H9 (cell line): Measurements from ENCODE around the gene RASGRF2. TPM values are rescaled to one million over a fixed set of nuclear protein-coding genes. Genes with fewer than 3 reads are reported as not detected.

Source experiments
- DNase-seq: peaks from one replicate; pipeline ENCODE4 v3.0.0-alpha.2; 2017
- H2AFZ ChIP-seq: one replicate; pipeline ENCODE4 v1.6.1; 2013; ENCODE audit warnings: mild to moderate bottlenecking, low read length, control low read depth, moderate library complexity
- H2AK5ac ChIP-seq: 2 replicates; pipeline ENCODE4 v1.6.1; 2013; ENCODE audit warnings: low read length, control low read depth, mixed read lengths; ENCODE audit not compliant: insufficient read length
- H2BK120ac ChIP-seq: one replicate; pipeline ENCODE4 v1.6.1; 2013; ENCODE audit warnings: low read depth, mild to moderate bottlenecking, low read length, control low read depth, inconsistent platforms; ENCODE audit not compliant: poor library complexity, severe bottlenecking
- H2BK12ac ChIP-seq: 2 replicates; pipeline ENCODE4 v1.6.1; 2013; ENCODE audit warnings: low read length, control low read depth, mixed read lengths, low read depth; ENCODE audit not compliant: insufficient read length
- H2BK15ac ChIP-seq: 2 replicates; pipeline ENCODE4 v1.6.1; 2013; ENCODE audit warnings: low read depth, low read length, control low read depth
- H2BK20ac ChIP-seq: one replicate; pipeline ENCODE4 v1.6.1; 2013; ENCODE audit warnings: low read depth, mild to moderate bottlenecking, low read length, control low read depth, inconsistent platforms; ENCODE audit not compliant: poor library complexity, severe bottlenecking
- H2BK5ac ChIP-seq: 2 replicates; pipeline ENCODE4 v1.6.1; 2013; ENCODE audit warnings: low read length, control low read depth, mixed read lengths; ENCODE audit not compliant: insufficient read length
- H3K14ac ChIP-seq: 2 replicates; pipeline ENCODE4 v1.6.1; 2013; ENCODE audit warnings: low read length, control low read depth; ENCODE audit not compliant: insufficient read depth
- H3K18ac ChIP-seq: 2 replicates; pipeline ENCODE4 v1.6.1; 2013; ENCODE audit warnings: low read depth, mild to moderate bottlenecking, mixed read lengths, low read length, control low read depth; ENCODE audit not compliant: insufficient read length
- H3K23ac ChIP-seq: 2 replicates; pipeline ENCODE4 v1.6.1; 2013; ENCODE audit warnings: low read length, control low read depth, mixed read lengths, low read depth; ENCODE audit not compliant: insufficient read length
- H3K23me2 ChIP-seq: 2 replicates; pipeline ENCODE4 v1.6.1; 2013; ENCODE audit warnings: low read depth, mild to moderate bottlenecking, mixed read lengths, low read length, control low read depth; ENCODE audit not compliant: insufficient read length, poor library complexity, severe bottlenecking
- H3K27ac ChIP-seq: 2 replicates; pipeline ENCODE4 v1.5.1; 2013; ENCODE audit warnings: low read length, control low read depth, mixed read lengths, low read depth; ENCODE audit not compliant: insufficient read length
- H3K27me3 ChIP-seq: 2 replicates; pipeline ENCODE4 v1.6.1; 2013; ENCODE audit warnings: low read length, control low read depth, inconsistent platforms; ENCODE audit not compliant: insufficient read depth
- H3K4ac ChIP-seq: 2 replicates; pipeline ENCODE4 v1.6.1; 2013; ENCODE audit warnings: low read depth, mild to moderate bottlenecking, control low read depth, inconsistent platforms, low read length, moderate library complexity
- H3K4me1 ChIP-seq: 2 replicates; pipeline ENCODE4 v1.6.1; 2013; ENCODE audit warnings: low read length, control low read depth, inconsistent platforms; ENCODE audit not compliant: insufficient read depth
- H3K4me2 ChIP-seq: 2 replicates; pipeline ENCODE4 v1.6.1; 2013; ENCODE audit warnings: low read length, control low read depth, mixed read lengths; ENCODE audit not compliant: insufficient read length, insufficient read depth
- H3K56ac ChIP-seq: 2 replicates; pipeline ENCODE4 v1.6.1; 2013; ENCODE audit warnings: low read depth, mild to moderate bottlenecking, mixed read lengths, low read length, control low read depth; ENCODE audit not compliant: insufficient read length
- H3K79me1 ChIP-seq: 2 replicates; pipeline ENCODE4 v1.6.1; 2013; ENCODE audit warnings: low read depth, mild to moderate bottlenecking, moderate library complexity, low read length, control low read depth, inconsistent platforms; ENCODE audit not compliant: insufficient read depth, poor library complexity, severe bottlenecking
- H3K79me2 ChIP-seq: 2 replicates; pipeline ENCODE4 v1.6.1; 2013; ENCODE audit warnings: low read length, control low read depth, inconsistent platforms; ENCODE audit not compliant: insufficient read depth
- H3K9ac ChIP-seq: 2 replicates; pipeline ENCODE4 v1.6.1; 2013; ENCODE audit warnings: low read length, control low read depth, mixed read lengths; ENCODE audit not compliant: insufficient read length; ENCODE audit errors: extremely low read depth
- H3K9me3 ChIP-seq: one replicate; pipeline ENCODE4 v1.6.1; 2013; ENCODE audit warnings: low read depth, low read length, inconsistent platforms; ENCODE audit not compliant: control insufficient read depth
- H3T11ph ChIP-seq: one replicate; pipeline ENCODE4 v1.6.1; 2013; ENCODE audit warnings: mild to moderate bottlenecking, low read length, control low read depth, inconsistent platforms
- H4K20me1 ChIP-seq: one replicate; pipeline ENCODE4 v1.6.1; 2013; ENCODE audit not compliant: control insufficient read depth, insufficient read length, insufficient read depth
- H4K5ac ChIP-seq: 2 replicates; pipeline ENCODE4 v1.6.1; 2013; ENCODE audit warnings: low read depth, mild to moderate bottlenecking, mixed read lengths, low read length, control low read depth; ENCODE audit not compliant: insufficient read length
- H4K8ac ChIP-seq: replicated peaks from 2 replicates; pipeline ENCODE4 v1.6.1; 2013; ENCODE audit warnings: low read length, control low read depth, mixed read lengths, low read depth; ENCODE audit not compliant: insufficient read length
- H4K91ac ChIP-seq: 2 replicates; pipeline ENCODE4 v1.6.1; 2013; ENCODE audit warnings: low read depth, mild to moderate bottlenecking, moderate library complexity, mixed read lengths, low read length, control low read depth; ENCODE audit not compliant: insufficient read length
- H3K27ac Mint-ChIP-seq, 3 experiments: 2 replicates in 2 of 3; 3 replicates in 1 of 3; pipeline ENCODE4 v1.8.0; 2020 to 2021; ENCODE audit warnings: mixed read lengths in 3 of 3, mild to moderate bottlenecking in 1 of 3, moderate library complexity in 1 of 3
- H3K27me3 Mint-ChIP-seq: 2 replicates; pipeline ENCODE4 v1.8.0; 2021; ENCODE audit warnings: low read depth, mild to moderate bottlenecking, moderate library complexity, mixed read lengths
- H3K36me3 Mint-ChIP-seq, 3 experiments: 2 replicates in 2 of 3; 3 replicates in 1 of 3; pipeline ENCODE4 v1.8.0; 2020 to 2021; ENCODE audit warnings: low read depth in 3 of 3, mixed read lengths in 3 of 3; ENCODE audit not compliant: insufficient read depth in 1 of 3
- H3K4me1 Mint-ChIP-seq, 2 experiments: 2 replicates each; pipeline ENCODE4 v1.8.0; 2020; ENCODE audit warnings: mixed read lengths in 2 of 2
- H3K4me3 Mint-ChIP-seq, 2 experiments: 2 replicates in 1 of 2; 3 replicates in 1 of 2; pipeline ENCODE4 v1.8.0; 2020 to 2021; ENCODE audit warnings: mild to moderate bottlenecking in 2 of 2, mixed read lengths in 2 of 2, moderate library complexity in 1 of 2
- H3K9me3 Mint-ChIP-seq, 2 experiments: 2 replicates in 1 of 2; 3 replicates in 1 of 2; pipeline ENCODE4 v1.8.0; 2020; ENCODE audit warnings: mild to moderate bottlenecking in 2 of 2, mixed read lengths in 2 of 2, moderate library complexity in 1 of 2
- WGBS: extraction: QIAGEN DNeasy Blood & Tissue Kit; methylation state at CpG from one replicate; pipeline ENCODE4 v1.1.7; 2013; ENCODE audit warnings: missing lambda C conversion rate, low lambda C conversion rate, mixed read lengths; ENCODE audit not compliant: insufficient read length; ENCODE audit errors: extremely low coverage; 5-methylcytosine and 5-hydroxymethylcytosine counted together
- total RNA-seq: library from RNA; stranded (reverse); gene quantifications from 2 replicates; pipeline ENCODE4 v1.2.1, GENCODE V29; 2021
- TF ChIP-seq, protein P1 (sequence below): fragments of 200-600 bp; sonication (generic); conservative IDR thresholded peaks from 3 replicates; pipeline ENCODE4 v1.8.0; 2021; ENCODE audit warnings: antibody characterized with exemption, mild to moderate bottlenecking

The RASGRF2 gene
- total RNA-seq, 1 experiment from 2014 or later = 13.5 TPM

DNA sequence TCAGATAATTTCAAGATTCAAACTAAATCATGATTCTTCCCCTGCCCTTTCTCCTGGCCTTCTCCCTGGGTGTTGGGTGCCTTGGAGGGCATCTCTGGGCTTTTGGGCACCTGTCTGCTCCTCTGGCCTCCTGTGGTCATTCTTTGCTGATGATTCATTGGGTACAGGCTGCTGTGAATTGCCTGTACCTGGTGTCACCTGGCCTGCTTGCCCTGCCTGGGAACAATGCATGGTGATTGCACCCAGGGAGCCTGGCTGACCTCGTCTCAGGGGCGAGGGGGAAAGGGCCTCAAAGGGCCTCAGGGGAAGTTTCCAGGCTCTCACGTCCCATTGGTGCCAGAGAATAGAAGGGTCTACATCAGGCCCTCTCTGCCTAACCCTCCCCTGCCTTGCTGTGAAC is 252.9 kb downstream of the RASGRF2 start:
- Histone ChIP-seq H3K4me2 (no peak overlapping the region), H2BK120ac (no peak overlapping the region), H4K20me1 (no peaks in the 10 kb centered on the region), H3K27me3 (no peaks in the 10 kb centered on the region), H4K91ac (no peak overlapping the region), H3K23ac (no peak overlapping the region), H3K27ac (no peak overlapping the region), H2BK12ac (no peak overlapping the region), H3K4ac (no peak overlapping the region), H3K4me1 (no peaks in the 10 kb centered on the region), H3T11ph (no peak overlapping the region), H3K56ac (no peak overlapping the region), H3K18ac (no peak overlapping the region), H2BK20ac (no peak overlapping the region), H3K14ac (no peak overlapping the region), H3K79me1 (no peaks in the 10 kb centered on the region), H4K8ac (no peak overlapping the region), H2AK5ac (no peak overlapping the region), H2BK5ac (no peak overlapping the region), H3K9ac (no peak overlapping the region), H3K23me2 (no peaks in the 10 kb centered on the region), H4K5ac (no peak overlapping the region), H3K9me3 (no peaks in the 10 kb centered on the region), H2AFZ (no peak overlapping the region), H2BK15ac (no peak overlapping the region), H3K79me2 (no peaks in the 10 kb centered on the region)
- H3K9me3 Mint-ChIP-seq = no peaks in the 10 kb centered on the region
- WGBS = no CpG with 5 or more reads among the region's 3 CpGs
- no peak for DNase-seq
- H3K4me3 Mint-ChIP-seq = no peak overlapping the region
- H3K4me1 Mint-ChIP-seq = peaks cover 4 to 7% of the 10 kb centered on the region in 2 experiments; a peak in 2 of 4 replicates
- no peaks in the 10 kb centered on the region for H3K27me3 Mint-ChIP-seq
- peak overlapping the region in 2 of 3 experiments; percentile 27 to 92; a peak in 3 of 7 replicates for H3K27ac Mint-ChIP-seq
- peaks cover 0 to 6% (median 0%) of the 10 kb centered on the region in 3 experiments; a peak in 1 of 7 replicates for H3K36me3 Mint-ChIP-seq
- TF ChIP-seq, protein P1, sequence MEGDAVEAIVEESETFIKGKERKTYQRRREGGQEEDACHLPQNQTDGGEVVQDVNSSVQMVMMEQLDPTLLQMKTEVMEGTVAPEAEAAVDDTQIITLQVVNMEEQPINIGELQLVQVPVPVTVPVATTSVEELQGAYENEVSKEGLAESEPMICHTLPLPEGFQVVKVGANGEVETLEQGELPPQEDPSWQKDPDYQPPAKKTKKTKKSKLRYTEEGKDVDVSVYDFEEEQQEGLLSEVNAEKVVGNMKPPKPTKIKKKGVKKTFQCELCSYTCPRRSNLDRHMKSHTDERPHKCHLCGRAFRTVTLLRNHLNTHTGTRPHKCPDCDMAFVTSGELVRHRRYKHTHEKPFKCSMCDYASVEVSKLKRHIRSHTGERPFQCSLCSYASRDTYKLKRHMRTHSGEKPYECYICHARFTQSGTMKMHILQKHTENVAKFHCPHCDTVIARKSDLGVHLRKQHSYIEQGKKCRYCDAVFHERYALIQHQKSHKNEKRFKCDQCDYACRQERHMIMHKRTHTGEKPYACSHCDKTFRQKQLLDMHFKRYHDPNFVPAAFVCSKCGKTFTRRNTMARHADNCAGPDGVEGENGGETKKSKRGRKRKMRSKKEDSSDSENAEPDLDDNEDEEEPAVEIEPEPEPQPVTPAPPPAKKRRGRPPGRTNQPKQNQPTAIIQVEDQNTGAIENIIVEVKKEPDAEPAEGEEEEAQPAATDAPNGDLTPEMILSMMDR = no peak
